ENCODE measurements around the gene PKNOX2.

The PKNOX2 gene

DNA sequence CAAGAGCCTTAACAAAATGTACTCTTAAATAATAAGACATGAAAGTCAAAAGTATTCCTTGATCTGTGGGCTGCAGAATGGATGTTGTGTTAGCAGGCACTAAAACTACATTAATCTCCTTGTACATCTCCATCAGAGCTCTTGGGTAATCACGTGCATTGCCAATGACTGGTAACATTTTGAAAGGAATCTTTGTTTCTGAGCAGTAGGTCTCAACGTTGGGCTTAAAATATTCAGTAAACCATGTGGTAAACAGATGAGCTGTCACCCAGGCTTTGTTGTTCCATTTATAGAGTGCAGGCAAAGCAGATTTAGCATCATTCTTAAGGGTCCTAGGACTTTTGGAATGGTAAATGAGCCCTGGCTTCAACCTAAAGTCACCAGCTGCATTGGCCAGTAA lies 152.9 kb downstream of the PKNOX2 start:
- no peak for DNase-seq

DNA sequence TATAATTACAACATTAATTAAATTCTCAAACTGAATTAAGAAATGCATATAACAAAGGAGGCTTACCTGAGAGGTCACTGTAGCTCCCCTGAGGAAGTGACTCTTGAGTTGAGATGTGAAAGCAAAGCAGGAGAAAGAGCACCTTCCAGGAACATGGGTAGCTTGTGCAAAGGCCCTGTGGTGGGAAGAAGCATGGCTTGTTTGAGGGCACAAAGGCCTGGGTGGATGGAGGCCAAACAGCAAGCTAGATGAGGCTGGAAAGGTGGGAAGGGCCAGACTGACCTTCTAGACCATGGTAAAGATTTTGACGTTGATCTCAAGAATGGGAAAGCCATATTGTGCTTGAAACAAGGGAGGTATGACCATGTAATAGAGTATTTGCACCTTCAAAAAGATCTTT lies 155.1 kb downstream of the PKNOX2 start:
- DNase-seq, result no peak

DNA sequence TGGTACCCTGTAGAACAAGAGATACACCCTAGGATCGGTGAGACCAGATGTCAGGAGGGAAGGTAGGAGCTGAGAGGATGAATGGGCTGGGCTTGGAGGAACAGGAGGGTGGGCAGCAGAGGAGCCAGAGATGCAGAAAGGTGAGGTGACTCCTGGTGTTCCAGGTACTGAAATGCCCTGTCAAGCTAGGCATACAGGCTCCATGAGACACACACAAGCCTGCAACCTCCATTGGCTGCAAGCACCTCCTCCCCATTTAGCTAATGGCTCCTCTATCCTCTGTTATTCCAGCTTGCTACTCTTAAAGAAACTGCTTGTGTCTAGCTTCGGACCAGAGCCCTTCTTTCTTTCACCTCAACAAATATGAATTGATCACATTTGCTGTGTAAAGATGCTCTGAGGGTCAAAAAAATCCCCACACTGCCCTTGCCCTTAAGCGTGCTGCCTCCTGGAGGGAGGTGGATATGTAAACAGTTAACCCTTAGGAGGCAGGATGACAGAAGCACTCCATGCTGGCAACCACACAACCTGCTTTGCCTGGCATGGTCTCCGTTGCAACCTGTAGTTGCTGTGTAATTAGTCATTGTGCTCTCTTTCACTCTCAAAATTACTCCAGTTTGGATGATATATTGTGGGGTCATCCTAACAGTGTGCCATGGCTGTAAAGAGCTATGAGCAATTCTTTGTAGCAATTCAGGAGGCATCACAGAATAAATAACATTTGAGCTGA lies 156.0 kb downstream of the PKNOX2 start:
- DNase-seq, result no peak

DNA sequence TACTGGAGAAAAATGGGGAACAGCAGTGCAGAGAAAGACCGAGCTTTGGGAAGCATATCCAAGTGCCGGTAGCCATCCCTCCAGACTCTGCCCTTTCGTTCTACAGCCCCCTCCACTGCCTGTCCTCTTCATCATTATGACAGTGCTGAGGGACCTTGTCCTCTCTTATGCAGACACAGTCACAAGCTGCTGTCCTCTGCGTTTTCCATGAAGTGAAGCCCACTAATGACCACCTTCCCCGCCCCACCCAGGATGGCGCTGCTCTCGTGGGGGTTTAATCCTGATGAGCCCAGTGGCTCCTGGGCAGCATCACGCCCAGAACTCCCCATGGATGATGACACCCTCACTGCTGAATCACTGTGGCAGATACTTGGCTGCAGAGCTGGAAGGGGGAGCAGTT lies 157.7 kb downstream of the PKNOX2 start:
- no peak for DNase-seq

DNA sequence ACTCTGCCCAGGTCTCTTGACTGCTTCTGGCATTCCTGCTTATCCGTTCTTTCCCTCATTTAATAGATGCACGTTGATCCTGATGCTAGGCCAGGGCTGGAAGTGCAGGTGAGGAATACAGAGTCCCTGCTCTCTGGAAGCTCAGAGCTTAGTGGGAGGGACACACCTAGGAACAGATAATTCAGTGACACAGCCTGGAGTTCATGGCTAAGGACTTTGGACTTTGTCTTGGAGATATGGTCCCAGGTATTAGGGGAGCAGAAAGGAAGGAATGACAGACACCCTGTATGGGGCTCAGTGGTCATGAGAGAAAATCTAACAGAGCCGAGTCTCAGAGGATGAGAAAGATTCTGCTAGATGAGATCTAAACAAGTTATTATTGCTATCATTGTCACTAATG lies 160.6 kb downstream of the PKNOX2 start:
- no peak for DNase-seq

DNA sequence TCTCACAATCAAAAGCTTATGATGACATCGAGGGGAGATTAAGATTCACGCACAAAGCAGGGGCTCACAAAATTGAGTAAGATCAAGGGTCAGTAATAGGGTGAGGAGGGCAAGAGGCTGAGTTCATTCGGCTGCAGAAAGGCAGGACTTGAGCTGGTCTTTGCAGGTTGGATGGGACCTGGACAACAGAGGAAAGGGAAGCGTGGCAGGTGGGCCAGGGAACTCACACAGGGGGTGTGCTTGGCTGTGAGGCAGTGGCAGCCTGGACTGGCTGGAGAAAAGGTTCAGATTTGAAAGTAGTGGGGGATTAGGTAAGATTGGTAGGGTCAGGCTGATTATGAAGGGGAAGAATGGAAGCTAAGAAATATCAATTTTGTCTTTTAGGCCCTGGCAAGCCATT lies 161.6 kb downstream of the PKNOX2 start:
- DNase-seq, result no peak

DNA sequence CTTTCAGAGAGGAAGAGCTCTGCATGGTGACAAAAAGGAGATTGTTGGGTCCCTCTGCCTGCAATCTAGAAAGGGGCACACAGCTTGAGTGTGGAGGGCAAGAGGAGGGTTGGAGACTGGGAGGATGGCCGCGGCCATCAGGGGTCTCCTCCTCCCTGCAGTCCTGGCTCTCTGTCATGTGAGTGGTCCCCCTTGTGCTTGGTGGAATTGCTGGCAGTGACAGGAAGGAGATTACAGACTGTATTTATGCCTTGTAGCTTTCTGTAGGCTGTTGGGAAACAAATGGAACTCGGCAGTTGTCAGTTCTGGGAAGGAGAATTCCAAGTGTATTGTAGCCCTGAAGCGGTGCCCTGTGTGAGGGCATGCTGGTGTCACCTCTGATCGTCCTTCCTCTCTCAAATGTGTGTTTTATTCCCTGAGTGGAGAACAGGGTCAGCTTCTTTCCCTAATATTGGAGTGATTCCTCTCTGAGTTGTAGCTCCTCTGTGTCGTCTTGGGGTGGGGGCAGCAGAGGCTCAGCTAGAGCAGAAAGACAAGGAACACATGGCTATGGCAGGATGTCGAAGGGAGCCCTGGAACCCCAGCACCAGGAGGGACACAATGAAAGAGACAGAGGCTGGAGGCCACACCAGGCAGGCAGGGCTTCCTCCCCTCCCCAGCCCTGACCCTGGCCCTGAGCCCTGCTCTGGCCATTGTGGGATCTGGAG lies 163.1 kb downstream of the PKNOX2 start:
- no peak for DNase-seq

DNA sequence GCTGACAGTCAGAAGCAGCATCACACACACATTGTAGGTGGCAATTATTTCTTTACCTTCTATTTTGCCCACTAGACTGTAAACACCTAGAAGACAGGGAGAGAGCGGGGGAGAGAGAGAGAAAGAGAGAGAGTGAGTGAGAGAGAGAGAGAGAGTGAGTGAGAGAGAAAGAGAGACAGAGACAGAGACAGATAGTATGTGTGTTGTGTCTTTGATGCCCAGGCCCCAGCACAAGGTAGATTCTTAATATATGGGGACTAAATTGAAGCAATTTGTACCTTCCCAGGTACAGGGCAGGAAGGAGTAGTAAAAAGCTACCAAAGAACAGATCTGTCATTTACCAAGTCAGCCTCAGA lies 163.7 kb downstream of the PKNOX2 start:
- DNase-seq, result no peak

DNA sequence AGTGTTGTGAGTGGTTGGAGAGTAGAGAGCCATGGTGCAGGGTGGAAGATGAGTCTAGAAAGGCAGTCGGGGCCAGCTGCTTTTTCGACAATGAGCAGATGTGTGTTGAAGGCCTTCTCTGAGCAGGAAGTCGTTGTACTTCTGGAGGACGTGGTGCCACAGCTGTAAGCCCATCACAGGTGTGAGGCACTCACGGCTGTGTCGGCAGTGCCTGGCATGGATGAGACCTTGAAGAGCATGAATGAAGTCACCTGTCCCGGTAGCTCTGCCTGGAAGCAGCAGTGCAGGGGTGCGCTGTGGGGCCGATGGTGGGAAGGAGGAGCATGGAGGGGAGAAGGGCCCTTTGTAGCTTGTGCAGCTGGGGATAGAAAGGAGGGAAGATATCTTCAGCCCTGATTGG lies 165.2 kb downstream of the PKNOX2 start:
- no peak for DNase-seq

DNA sequence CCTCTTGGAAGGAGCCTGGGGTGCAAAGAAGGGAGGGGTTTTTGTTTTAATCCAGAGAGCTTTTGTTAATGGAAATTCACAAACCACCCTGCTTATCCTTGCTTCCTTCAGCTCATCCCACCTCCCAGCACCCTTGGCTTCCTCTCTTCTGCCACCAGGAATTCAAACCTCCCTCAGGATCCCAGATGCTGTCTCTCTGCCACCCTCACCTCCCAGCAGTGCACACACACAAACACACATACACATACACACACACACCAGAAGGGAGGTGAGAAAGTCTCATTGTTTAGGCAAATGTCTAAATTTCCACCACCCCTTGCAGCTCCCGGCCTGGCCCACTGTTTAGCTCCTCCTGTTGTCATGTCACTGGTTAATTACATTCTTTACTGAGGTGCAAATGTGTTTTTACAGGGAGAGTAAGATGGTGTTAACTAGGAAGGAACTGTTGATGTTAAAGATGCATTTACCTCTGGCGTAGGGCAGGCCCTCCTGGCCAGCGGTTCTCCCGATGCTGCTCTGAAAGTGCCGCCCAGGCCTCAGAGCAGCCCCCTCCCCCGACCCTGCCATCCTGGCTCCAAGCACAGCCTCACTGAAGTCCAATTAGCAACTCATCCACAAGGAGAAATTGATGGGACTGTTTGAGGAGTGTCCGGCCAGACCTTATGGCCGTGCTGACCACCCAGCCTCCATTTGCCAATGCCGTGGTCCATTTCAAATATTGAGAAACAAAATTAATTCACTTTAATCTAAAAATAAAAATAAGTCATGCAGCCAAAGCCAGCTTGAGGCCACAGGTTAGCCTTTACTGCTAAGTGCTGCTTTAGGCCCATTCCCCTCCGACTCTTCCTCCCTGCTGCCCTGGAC lies 166.1 kb downstream of the PKNOX2 start:
- no peak for DNase-seq

DNA sequence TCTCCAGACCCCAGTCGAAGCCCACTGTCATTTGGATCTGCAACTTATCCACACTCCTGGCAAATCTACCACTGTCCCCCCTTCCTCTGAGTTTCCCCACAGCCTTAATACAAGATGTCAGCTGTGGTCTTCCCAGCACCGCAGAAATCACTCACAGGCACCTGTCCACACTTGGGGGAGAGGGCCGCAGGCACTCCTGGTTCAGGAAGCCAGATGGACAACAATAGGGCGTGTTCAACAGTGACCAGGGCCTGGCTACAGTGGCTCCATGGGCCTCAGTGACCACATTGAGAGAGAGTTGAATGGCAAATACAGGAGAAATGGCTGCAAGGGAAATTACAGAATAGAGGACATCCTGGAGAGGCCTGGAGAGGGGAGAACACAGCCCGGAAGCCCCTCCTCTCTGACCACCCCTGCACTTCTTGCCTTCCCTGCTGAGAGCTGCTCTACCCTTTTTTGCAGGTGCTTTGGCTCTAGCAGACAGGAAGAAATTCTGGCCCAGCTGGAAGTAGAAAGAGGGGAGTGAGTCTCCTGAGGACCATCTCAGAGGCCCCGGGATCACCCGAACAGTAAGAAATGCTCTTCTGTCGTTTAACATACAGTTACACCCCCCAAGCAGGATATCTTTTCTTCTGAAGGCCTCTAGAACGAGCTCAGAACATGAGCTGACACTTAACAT lies 166.9 kb downstream of the PKNOX2 start:
- DNase-seq, result no peak

DNA sequence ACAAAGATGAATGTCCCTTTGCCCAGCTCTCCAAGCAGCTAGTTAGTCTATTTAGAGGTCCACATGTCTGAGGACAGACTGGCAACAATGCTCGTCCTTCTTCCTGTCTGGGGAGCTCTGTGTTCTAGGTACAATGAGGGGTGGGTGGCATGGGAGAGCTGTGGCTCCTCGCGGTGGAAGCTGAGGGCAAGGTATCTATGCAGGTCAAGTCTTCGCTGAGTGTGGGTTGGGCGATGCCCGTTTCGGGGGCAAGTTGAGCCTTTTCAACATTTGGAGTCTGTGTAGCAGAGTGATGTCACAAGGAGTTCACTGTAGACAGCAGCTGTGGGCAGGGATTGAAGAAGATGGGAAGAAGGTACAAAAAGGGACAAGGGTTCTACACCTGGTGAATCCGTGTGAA lies 168.3 kb downstream of the PKNOX2 start:
- no peak for DNase-seq

DNA sequence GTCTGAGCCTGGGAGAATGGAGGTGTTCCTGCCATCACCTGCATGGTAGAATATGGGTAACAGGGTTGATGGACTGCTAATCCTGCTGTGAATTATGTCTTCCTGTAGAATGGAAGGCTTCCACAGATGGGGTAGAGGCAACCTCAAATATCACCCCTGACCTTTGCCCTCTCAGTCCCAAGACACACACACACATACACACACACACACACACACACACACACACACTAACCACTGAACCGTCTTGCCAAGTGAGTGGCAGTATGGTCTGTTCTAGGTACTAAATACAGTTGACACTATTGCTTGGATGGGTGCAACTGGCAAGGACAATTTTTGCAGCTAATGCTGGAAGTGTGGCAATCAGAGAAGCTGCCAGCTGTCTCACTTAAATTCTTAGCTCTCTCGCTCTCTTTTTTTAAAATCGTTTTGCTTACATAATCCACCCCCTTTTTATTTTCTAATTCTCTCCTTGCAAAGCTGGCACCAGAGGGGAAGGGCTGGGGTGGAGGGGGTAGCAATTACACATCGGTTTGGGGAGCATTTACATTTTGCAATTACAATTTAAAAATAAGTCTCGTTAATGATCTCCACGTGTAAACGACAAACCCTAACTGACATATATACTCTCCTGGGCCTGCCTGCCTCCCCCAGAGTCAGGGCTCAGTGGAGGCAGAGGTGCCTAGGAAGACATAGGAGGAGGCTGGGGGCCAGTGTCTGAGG lies 169.0 kb downstream of the PKNOX2 start:
- DNase-seq, result no peak

DNA sequence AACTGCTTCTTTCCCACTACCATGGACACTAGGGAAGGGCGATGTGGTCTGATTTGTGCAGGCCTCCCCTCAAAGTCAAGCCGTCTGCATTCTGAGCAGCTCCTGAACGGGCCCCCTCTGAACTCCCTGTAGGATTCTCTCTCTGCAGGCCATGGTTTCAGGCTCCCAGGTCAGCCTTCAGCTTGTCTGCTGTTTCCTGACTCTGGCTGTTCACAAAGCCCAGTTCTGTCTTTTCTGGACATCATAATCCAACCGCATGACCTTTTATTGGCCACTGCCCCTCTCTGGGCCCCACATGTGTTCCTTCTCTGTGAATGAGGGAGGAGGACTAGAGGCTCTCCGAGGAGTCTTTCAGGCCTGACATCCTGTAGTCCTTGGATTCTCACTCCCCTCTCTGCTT lies 170.6 kb downstream of the PKNOX2 start:
- no peak for DNase-seq

DNA sequence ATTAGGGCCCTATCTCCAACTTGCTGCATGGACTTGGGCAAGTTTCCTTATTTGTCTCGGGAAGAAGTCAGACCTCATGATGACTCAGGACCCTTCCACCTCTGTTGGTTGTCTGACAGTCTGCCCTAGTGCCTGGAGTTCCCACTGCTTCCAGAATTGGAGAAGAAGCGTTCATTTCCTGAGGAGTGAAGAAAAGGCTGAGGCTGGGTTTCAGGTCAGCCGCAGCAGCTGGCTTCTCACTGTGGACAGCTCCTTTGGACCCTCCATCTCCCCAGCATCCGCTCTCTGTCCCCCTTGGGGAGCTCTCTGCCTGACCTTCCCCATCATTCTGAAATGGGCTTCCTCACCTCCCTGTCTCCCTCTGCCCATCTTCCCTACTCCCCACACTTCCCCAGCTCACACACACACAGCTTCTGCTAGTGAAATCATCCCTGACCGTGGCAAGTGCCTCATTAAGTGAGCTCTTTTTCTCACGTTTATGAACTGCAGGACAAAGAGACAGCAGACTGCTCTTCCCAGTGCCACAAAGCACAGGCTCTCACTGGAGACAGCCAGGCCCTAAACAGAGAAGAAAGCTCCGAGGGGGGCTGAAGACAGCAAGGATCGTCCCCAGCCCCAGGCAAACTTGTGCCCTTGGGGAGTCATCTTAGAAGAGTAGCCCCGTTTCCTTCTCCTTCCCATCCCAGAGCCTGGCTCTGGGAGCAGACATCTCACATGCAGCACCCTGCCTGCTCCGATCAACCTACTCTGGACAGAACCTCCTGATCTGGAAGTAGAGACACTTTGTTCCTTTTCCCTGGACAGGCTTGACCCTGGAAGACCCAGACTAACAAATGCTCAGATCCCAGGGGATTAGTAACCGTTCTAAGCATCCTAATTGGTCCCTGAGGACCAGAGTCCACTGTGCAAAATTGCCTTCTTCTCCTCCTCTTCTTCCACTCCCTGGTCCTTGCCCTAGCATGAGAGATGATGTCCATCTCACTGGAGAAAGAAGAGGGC lies 173.6 kb downstream of the PKNOX2 start:
- no peak for DNase-seq

DNA sequence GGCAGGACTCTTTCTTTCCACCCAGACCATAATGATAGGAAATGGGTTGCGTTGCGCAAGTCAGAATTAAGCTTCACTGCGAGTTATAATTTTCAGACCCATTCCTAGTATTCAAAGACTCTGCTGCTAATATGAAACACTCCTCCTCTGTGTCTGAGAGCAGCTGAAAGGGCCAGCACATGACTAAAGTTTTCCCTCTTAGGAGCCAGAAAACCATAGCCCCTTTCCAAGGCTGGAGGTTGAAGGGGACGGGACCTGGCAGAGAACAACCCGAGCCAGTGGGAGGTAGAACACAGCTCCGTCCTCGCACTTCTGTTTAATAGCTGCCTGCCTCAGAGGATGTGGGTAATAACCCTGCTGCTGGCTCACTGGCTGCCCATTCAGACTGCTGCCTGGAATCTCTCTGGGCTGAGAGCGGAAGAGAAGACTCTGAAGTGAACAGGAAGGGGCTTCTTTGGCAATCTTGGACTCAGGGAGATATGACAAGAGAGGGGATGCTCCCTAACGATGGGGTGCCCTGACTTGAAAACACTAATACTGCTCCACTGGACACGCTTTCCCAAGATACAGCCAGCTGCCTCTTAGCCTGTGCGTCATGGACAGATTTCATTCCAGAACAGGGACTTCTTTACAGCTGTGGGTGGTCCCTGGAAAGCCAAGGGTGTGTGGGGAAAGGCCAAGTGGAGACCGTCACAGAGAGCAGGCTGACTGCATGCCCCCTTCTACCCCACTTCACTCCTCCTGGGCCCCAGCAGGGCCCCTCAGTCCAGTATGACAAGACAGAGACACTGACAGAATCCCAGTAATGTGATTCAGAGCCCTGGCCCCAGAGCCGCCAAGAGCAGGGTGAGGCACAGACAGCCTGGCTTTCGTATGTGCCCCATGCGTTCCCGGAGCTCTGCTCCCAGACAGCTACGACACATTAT lies 174.6 kb downstream of the PKNOX2 start:
- DNase-seq, result no peak

DNA sequence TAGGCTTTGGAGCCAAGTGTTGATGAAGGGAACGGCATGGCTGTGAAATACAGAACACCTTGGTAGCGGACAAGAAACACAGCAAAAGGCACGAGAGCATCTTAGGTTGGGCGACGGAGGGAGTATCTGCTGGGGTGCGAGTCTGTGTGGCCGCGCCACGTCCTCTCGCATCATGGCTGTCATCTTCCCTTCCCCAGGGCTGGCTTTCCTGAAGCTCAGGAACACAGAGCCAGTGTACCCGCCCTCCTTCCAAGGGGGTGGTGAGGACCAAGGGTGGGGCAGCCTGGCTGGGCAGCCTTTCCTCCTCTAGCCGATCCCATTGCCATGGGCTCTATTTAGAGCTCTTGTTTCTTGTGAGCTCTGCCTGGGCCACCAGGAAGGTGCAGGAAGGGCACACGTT lies 177.1 kb downstream of the PKNOX2 start:
- DNase-seq, result no peak

DNA sequence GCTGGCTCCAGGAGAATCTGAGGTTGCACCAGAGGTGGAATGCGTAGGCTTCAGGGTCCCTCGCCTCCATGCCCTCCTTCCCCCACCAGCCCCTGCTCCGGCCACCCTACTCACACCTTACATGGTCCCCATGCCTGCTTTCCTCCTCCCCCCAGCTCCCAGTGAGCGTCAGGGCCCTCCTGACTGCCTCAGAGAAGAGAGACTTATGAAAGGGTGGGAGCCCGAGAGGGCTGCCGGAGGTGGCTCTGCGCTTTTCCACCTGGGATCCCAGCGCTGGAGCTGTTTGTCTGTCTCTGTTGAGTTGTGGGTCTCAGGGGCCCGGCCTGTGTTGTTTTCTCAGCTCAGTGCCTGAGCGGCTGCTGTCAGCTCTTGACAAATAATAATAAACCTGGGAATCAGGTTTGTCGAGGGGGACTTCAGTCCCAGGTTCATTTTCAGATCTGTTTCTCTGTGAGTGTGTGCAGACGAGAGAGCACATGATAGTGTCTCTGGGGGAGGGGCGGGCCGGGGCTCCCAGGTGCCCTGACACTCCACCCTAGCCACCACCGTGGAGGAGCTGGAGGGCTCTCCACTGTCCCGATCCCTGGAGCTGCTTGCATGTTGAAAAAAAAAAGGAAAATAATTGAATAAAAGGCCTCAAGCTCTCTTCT lies 177.9 kb downstream of the PKNOX2 start:
- DNase-seq, result no peak

DNA sequence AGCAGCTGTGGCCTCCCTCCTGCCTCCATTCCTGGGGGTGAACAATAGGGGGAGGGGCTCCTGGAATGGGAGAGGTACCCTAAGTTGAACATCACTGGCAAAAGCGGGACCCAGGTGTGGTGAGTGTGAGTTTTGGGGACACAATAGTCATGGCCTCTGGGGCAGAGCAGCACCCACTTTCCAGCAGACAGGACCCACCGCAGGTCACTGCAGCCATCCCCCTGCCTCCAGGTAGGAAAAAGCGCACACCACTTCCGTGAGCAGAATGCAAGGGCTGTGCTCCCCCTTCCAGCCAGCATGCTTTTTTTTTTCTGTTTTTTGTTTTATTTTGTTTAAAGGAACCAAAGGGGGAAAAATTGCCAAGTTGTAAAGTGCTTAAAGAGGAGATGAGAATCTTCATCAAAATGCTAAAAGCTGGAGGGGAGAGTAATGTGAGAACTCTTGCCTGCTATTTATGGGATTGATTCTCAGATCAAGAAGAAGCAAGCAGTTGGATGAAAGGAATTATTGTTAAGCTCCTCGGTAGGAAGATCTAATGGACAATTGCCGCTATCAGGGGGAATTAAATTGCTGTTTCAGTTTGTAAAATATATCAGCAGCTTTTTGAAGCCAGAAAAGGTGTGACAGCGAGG lies 178.7 kb downstream of the PKNOX2 start:
- DNase-seq, result no peak
